ENCODE data around the gene PCDHA9. TPM values are rescaled to one million over a fixed set of nuclear protein-coding genes. Genes with fewer than 3 reads are reported as not detected.
"Not testable (repeated sequence)": the region's sequence is repeated elsewhere in the genome, so short reads cannot be mapped to it uniquely, and the experiment has no call there.

Gene PCDHA9
- total RNA-seq, 2 experiments from 2014 or later, result not detected

- Histone ChIP-seq H3K36me3 (ENCODE audit: insufficient read depth, low read length) (no peaks in the 10 kb centered on the region), H3K4me3 (ENCODE audit: low read length) (no peak within 1 kb of the TSS), H3K9me3 (ENCODE audit: control insufficient read depth in 1 of 2, insufficient read depth in 1 of 2, low read length in 2 of 2) (peaks cover 26 to 38% of the 10 kb centered on the region in 2 experiments), H3K27ac (ENCODE audit: low read depth in 1 of 2, low read length in 2 of 2) (no peak within 1 kb of the TSS), H3K4me1 (ENCODE audit: insufficient read depth, low read length) (no peaks in the 10 kb centered on the region), H3K27me3 (ENCODE audit: control insufficient read depth in 1 of 2, insufficient read depth in 2 of 2, low read length in 2 of 2) (peaks cover 13 to 22% of the 10 kb centered on the region in 2 experiments)
- POLR2A ChIA-PET, result no interaction called here
- no peaks in the 10 kb centered on the region for H3K36me3 Mint-ChIP-seq (ENCODE audit: low read depth)
- DNase-seq (no peak), ATAC-seq (ENCODE audit: poor library complexity) (no peak)
- peaks cover 42% of the 10 kb centered on the region for H3K27me3 Mint-ChIP-seq
- TF ChIP-seq CTCF (IDR thresholded peaks at IDR 0.05), result no peak
- no peak within 1 kb of the TSS for H3K27ac Mint-ChIP-seq
- peaks cover 12% of the 10 kb centered on the region for H3K9me3 Mint-ChIP-seq
- no peaks in the 10 kb centered on the region for H3K4me1 Mint-ChIP-seq (ENCODE audit: low read depth)
- H3K4me3 Mint-ChIP-seq, result no peak within 1 kb of the TSS
- CTCF ChIA-PET, result no interaction called here
- intact Hi-C loops (cut with DNase I, micrococcal nuclease), result no loop called here
Observed at GRCh38 chr5:140833993-140834392, 14.2 kb upstream of the PCDHA9 start, which contains the start of gene PCDHA7. PCDHA7 (plus strand) TSS chr5:140834269; CDS start chr5:140834384, 115 bp downstream.

- intact Hi-C loops (cut with DNase I, micrococcal nuclease); H3K36me3 ChIP-seq (ENCODE audit: insufficient read depth, low read length); H3K4me3 Mint-ChIP-seq; H3K27ac Mint-ChIP-seq; POLR2A ChIA-PET; DNase-seq; H3K36me3 Mint-ChIP-seq (ENCODE audit: low read depth); H3K4me1 ChIP-seq (ENCODE audit: insufficient read depth, low read length); H3K4me3 ChIP-seq (ENCODE audit: low read length); ATAC-seq (ENCODE audit: poor library complexity); CTCF ChIA-PET; H3K27ac ChIP-seq (ENCODE audit: low read depth in 1 of 2, low read length in 2 of 2); H3K4me1 Mint-ChIP-seq (ENCODE audit: low read depth): not testable (repeated sequence)
- peaks cover 45% of the 10 kb centered on the region for H3K27me3 Mint-ChIP-seq
- Histone ChIP-seq H3K9me3 (ENCODE audit: control insufficient read depth in 1 of 2, insufficient read depth in 1 of 2, low read length in 2 of 2) (peaks cover 30 to 33% of the 10 kb centered on the region in 2 experiments), H3K27me3 (ENCODE audit: control insufficient read depth in 1 of 2, insufficient read depth in 2 of 2, low read length in 2 of 2) (peaks cover 13 to 27% of the 10 kb centered on the region in 2 experiments)
- peaks cover 12% of the 10 kb centered on the region for H3K9me3 Mint-ChIP-seq
Observed at GRCh38 chr5:140834439-140835008, 13.7 kb upstream of the PCDHA9 start.

GRCh38 chr5:140835622-140836510, 12.3 kb upstream of the PCDHA9 start:
- Histone ChIP-seq H3K36me3 (ENCODE audit: insufficient read depth, low read length) (no peaks in the 10 kb centered on the region), H3K27ac (ENCODE audit: low read depth in 1 of 2, low read length in 2 of 2) (no peak overlapping the region), H3K4me1 (ENCODE audit: insufficient read depth, low read length) (no peaks in the 10 kb centered on the region), H3K27me3 (ENCODE audit: control insufficient read depth in 1 of 2, insufficient read depth in 2 of 2, low read length in 2 of 2) (peaks cover 14 to 36% of the 10 kb centered on the region in 2 experiments), H3K4me3 (ENCODE audit: low read length) (no peak overlapping the region), H3K9me3 (ENCODE audit: control insufficient read depth in 1 of 2, insufficient read depth in 1 of 2, low read length in 2 of 2) (peaks cover 25 to 31% of the 10 kb centered on the region in 2 experiments)
- intact Hi-C loops (cut with DNase I, micrococcal nuclease), result no loop called here
- Mint-ChIP-seq H3K4me3 (no peak overlapping the region), H3K4me1 (ENCODE audit: low read depth) (no peaks in the 10 kb centered on the region), H3K9me3 (peaks cover 19% of the 10 kb centered on the region), H3K27ac (no peak overlapping the region), H3K27me3 (peaks cover 50% of the 10 kb centered on the region), H3K36me3 (ENCODE audit: low read depth) (peaks cover 5% of the 10 kb centered on the region)
- ChIA-PET POLR2A (no interaction called here), CTCF (no interaction called here)
- ATAC-seq (ENCODE audit: poor library complexity), result no peak
- TF ChIP-seq CTCF (IDR thresholded peaks at IDR 0.05), result no peak
- no peak for DNase-seq
